Mucosa of rectum (tissue), 2 donors: ENCODE measurements around the gene DNER.

Experiments
- H3K27ac ChIP-seq, 2 donors: one replicate each; pipeline ENCODE4 v1.7.0; 2013; ENCODE audit warnings: inconsistent platforms in 2 of 2, low read depth in 2 of 2, low read length in 2 of 2
- H3K27me3 ChIP-seq, 2 donors: one replicate each; pipeline ENCODE4 v1.7.0; 2013; ENCODE audit warnings: low read length in 2 of 2; ENCODE audit not compliant: control insufficient read depth in 2 of 2, insufficient read depth in 2 of 2
- H3K36me3 ChIP-seq, 2 donors: one replicate each; pipeline ENCODE4 v1.7.0; 2013; ENCODE audit warnings: low read length in 2 of 2; ENCODE audit not compliant: control insufficient read depth in 2 of 2, insufficient read depth in 2 of 2
- H3K4me1 ChIP-seq, 2 donors: one replicate each; pipeline ENCODE4 v1.7.0; 2013; ENCODE audit warnings: low read length in 2 of 2, mild to moderate bottlenecking in 1 of 2; ENCODE audit not compliant: control insufficient read depth in 2 of 2, insufficient read depth in 2 of 2
- H3K4me3 ChIP-seq, 2 donors: one replicate each; pipeline ENCODE4 v1.7.0; 2013; ENCODE audit warnings: low read length in 2 of 2
- H3K9ac ChIP-seq, 2 donors: one replicate each; pipeline ENCODE4 v1.7.0; 2013; ENCODE audit warnings: low read length in 2 of 2, low read depth in 1 of 2, mild to moderate bottlenecking in 1 of 2
- H3K9me3 ChIP-seq, 2 donors: one replicate each; pipeline ENCODE4 v1.7.0; 2013; ENCODE audit warnings: low read length in 2 of 2; ENCODE audit not compliant: control insufficient read depth in 2 of 2
- donor health status: healthy.
- donor health status: Normal muscosa, but diverticular disease.

DNER gene

DNA sequence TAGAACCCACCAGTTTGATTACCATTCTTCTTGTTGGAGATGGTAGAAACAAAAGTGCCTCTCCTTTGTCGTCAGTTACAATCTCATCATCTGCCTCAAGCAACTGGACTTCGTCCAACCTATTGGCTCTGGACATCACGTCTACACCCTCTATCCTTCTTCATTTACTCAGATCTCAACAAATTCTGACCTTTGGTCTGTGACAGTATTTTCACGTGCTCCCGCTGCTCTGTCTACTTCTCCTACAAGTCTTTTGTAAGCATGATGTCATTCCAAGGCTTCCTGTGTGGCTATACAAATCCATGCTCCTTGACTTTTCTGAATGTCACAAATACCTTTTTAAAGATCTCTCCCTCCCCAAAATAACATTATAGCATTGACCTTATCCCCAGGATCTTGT is 400.2 kb downstream of the DNER start:
- Histone ChIP-seq H3K27me3 (no peaks in the 10 kb centered on the region), H3K36me3 (no peaks in the 10 kb centered on the region), H3K4me3 (no peak overlapping the region), H3K4me1 (no peaks in the 10 kb centered on the region), H3K9me3 (no peaks in the 10 kb centered on the region), H3K9ac (no peak overlapping the region), H3K27ac (no peak overlapping the region)

DNA sequence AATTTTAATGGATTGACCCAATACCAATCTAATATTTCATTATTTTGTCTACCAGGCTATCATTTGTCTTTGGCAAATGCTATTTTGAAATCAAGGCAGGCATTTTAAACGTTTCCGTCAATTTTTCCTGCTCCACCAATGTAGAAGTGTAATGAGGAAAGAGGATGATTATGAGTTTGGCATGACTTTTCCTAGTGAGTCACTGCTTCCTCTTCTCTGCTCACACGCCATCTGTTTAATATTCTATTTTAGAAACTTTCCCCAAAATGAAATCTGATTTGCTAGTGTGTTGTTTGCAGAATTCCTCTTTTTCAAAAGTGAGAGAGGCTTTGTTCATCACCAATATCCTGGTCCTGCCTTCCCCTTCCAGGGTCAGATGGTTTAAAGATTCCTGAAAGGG is 400.8 kb downstream of the DNER start:
- no peaks in the 10 kb centered on the region for H3K27me3 ChIP-seq
- H3K9me3 ChIP-seq = no peaks in the 10 kb centered on the region
- no peak overlapping the region for H3K4me3 ChIP-seq
- H3K36me3 ChIP-seq = no peaks in the 10 kb centered on the region
- H3K9ac ChIP-seq = no peak overlapping the region
- no peak overlapping the region for H3K27ac ChIP-seq
- H3K4me1 ChIP-seq = no peaks in the 10 kb centered on the region
